ENCODE results near the gene RALGAPA1.
"Not testable (repeated sequence)": the region's sequence is repeated elsewhere in the genome, so short reads cannot be mapped to it uniquely, and the experiment has no call there.

The RALGAPA1 gene

GRCh38 chr14:35825968-35826217 lies 16.8 kb upstream of the RALGAPA1 start:
- peak overlapping the region; percentile 49 to 95 (median 90); a peak in 20 of 22 replicates for H3K9ac ChIP-seq
- H3K4me1 ChIP-seq, result peaks cover 8 to 18% (median 14%) of the 10 kb centered on the region in 10 experiments
- peaks cover 0 to 30% (median 9%) of the 10 kb centered on the region in 11 experiments; a peak in 6 of 22 replicates for H4K20me1 ChIP-seq
- no peaks in the 10 kb centered on the region for H3K9me3 ChIP-seq (replicated peaks in 1 of 11)
- peaks cover 0 to 6% (median under 1%) of the 10 kb centered on the region in 11 experiments; a peak in 5 of 22 replicates for H3K36me3 ChIP-seq
- peak overlapping the region in 8 of 11 experiments; percentile 32 to 96 (median 68); a peak in 16 of 22 replicates for H3K27ac ChIP-seq
- peak overlapping the region; percentile 63 to 81 (median 75) for H3K4me2 ChIP-seq
- peak overlapping the region; percentile 79 to 94 (median 87) for H3K4me3 ChIP-seq
- H3K27me3 ChIP-seq, result no peaks in the 10 kb centered on the region
- no peak for TF ChIP-seq Cebpa-rat (IDR thresholded peaks at IDR 0.05)

GRCh38 chr14:35824446-35825165 lies 15.5 kb upstream of the RALGAPA1 start:
- H3K9ac ChIP-seq, result 0 out of 22 replicates have a peak overlapping the region, but pooled peaks of 1 of the 11 experiments have one; percentile 93
- H3K27ac ChIP-seq; H3K36me3 ChIP-seq; H3K9me3 ChIP-seq (replicated peaks in 1 of 11); H3K27me3 ChIP-seq: not testable (repeated sequence)
- peaks cover 0 to 24% (median 9%) of the 10 kb centered on the region in 11 experiments; a peak in 6 of 22 replicates for H4K20me1 ChIP-seq
- H3K4me2 ChIP-seq, result peak overlapping the region in 4 of 11 experiments; percentile 63 to 75 (median 66); a peak in 6 of 22 replicates
- H3K4me1 ChIP-seq, result peaks cover 8 to 18% (median 14%) of the 10 kb centered on the region in 10 experiments
- H3K4me3 ChIP-seq, result 0 out of 20 replicates have a peak overlapping the region, but pooled peaks of 1 of the 10 experiments have one; percentile 85

- H3K4me1 ChIP-seq, result peaks cover 3 to 10% (median 6%) of the 10 kb centered on the region in 10 experiments
Observed at GRCh38 chr14:35822501-35822900, 13.4 kb upstream of the RALGAPA1 start.

GRCh38 chr14:35821564-35822411 lies 12.7 kb upstream of the RALGAPA1 start:
- H3K27me3 ChIP-seq, result no peaks in the 10 kb centered on the region
- no peak for TF ChIP-seq Cebpa-rat (IDR thresholded peaks at IDR 0.05)
- peaks cover 0 to under 1% (median 0%) of the 10 kb centered on the region in 11 experiments; a peak in 2 of 22 replicates for H4K20me1 ChIP-seq
- H3K9me3 ChIP-seq (replicated peaks in 1 of 11), result no peaks in the 10 kb centered on the region
- H3K27ac ChIP-seq, result no peak overlapping the region
- no peak overlapping the region for H3K4me2 ChIP-seq
- no peak overlapping the region for H3K9ac ChIP-seq
- peaks cover 0 to 7% (median 0%) of the 10 kb centered on the region in 10 experiments; a peak in 3 of 20 replicates for H3K4me1 ChIP-seq
- H3K36me3 ChIP-seq, result no peaks in the 10 kb centered on the region
- no peak overlapping the region for H3K4me3 ChIP-seq

More at GRCh38 chr14:35822501-35822900, 13.4 kb upstream of the RALGAPA1 start:
- no peak overlapping the region for H3K4me3 ChIP-seq
- peaks cover 0 to 8% (median under 1%) of the 10 kb centered on the region in 11 experiments; a peak in 4 of 22 replicates for H4K20me1 ChIP-seq
- H3K27me3 ChIP-seq, result no peaks in the 10 kb centered on the region
- no peaks in the 10 kb centered on the region for H3K9me3 ChIP-seq (replicated peaks in 1 of 11)
- TF ChIP-seq Cebpa-rat (IDR thresholded peaks at IDR 0.05), result no peak
- H3K36me3 ChIP-seq, result no peaks in the 10 kb centered on the region
- H3K4me2 ChIP-seq, result no peak overlapping the region
- H3K9ac ChIP-seq, result no peak overlapping the region
- no peak overlapping the region for H3K27ac ChIP-seq

- no peak for TF ChIP-seq Cebpa-rat (IDR thresholded peaks at IDR 0.05)
- Histone ChIP-seq H3K36me3 (no peaks in the 10 kb centered on the region), H3K27me3 (no peaks in the 10 kb centered on the region), H3K4me3 (no peak overlapping the region), H3K27ac (no peak overlapping the region), H3K9me3 (replicated peaks in 1 of 11) (no peaks in the 10 kb centered on the region), H3K4me1 (no peaks in the 10 kb centered on the region; a peak in 1 of 20 replicates), H3K4me2 (no peak overlapping the region), H4K20me1 (no peaks in the 10 kb centered on the region), H3K9ac (no peak overlapping the region)
Observed at GRCh38 chr14:35819591-35820540, 10.8 kb upstream of the RALGAPA1 start.

- Histone ChIP-seq H3K27me3 (no peaks in the 10 kb centered on the region), H3K27ac (no peak overlapping the region), H3K4me1 (no peaks in the 10 kb centered on the region), H3K9me3 (replicated peaks in 1 of 11) (no peaks in the 10 kb centered on the region), H3K9ac (no peak overlapping the region), H3K4me3 (no peak overlapping the region), H3K4me2 (no peak overlapping the region), H4K20me1 (no peaks in the 10 kb centered on the region), H3K36me3 (no peaks in the 10 kb centered on the region)
- TF ChIP-seq Cebpa-rat (IDR thresholded peaks at IDR 0.05), result no peak
Observed at GRCh38 chr14:35818346-35819115, 9.4 kb upstream of the RALGAPA1 start.

GRCh38 chr14:35814371-35815005 lies 5.4 kb upstream of the RALGAPA1 start:
- Histone ChIP-seq H4K20me1 (no peaks in the 10 kb centered on the region), H3K9ac (no peak overlapping the region), H3K9me3 (replicated peaks in 1 of 11) (peaks cover 0 to 4% (median 0%) of the 10 kb centered on the region in 11 experiments; a peak in 1 of 22 replicates), H3K27me3 (no peaks in the 10 kb centered on the region), H3K4me3 (no peak overlapping the region), H3K27ac (no peak overlapping the region), H3K4me1 (peaks cover 0 to 5% (median 0%) of the 10 kb centered on the region in 10 experiments; a peak in 1 of 20 replicates), H3K4me2 (no peak overlapping the region), H3K36me3 (no peaks in the 10 kb centered on the region)
- no peak for TF ChIP-seq Cebpa-rat (IDR thresholded peaks at IDR 0.05)
